Activated T-cell treated with anti-CD3 and anti-CD28 coated beads, Interleukin-2, amount 50 U/mL, for 1 hour (primary cell): ENCODE results near the gene CELF5.
"Not testable (repeated sequence)": the region's sequence is repeated elsewhere in the genome, so short reads cannot be mapped to it uniquely, and the experiment has no call there.

Experiments
- DNase-seq: peaks from one replicate; pipeline ENCODE4 v3.0.0-alpha.2; 2020

CELF5 gene

GRCh38 chr19:3276341-3276799, 51.9 kb downstream of the CELF5 start:
- no peak for DNase-seq

- no peak for DNase-seq
Observed at GRCh38 chr19:3277649-3278048, 53.2 kb downstream of the CELF5 start.

GRCh38 chr19:3278294-3278693, 53.8 kb downstream of the CELF5 start:
- DNase-seq = no peak

GRCh38 chr19:3278749-3279148, 54.3 kb downstream of the CELF5 start:
- no peak for DNase-seq

GRCh38 chr19:3279306-3279705, 54.8 kb downstream of the CELF5 start:
- no peak for DNase-seq

- no peak for DNase-seq
Observed at GRCh38 chr19:3281026-3281425, 56.6 kb downstream of the CELF5 start.

GRCh38 chr19:3282155-3282554, 57.7 kb downstream of the CELF5 start:
- no peak for DNase-seq

- no peak for DNase-seq
Observed at GRCh38 chr19:3282564-3282963, 58.1 kb downstream of the CELF5 start.

GRCh38 chr19:3283246-3283751, 58.8 kb downstream of the CELF5 start:
- DNase-seq = no peak

- no peak for DNase-seq
Observed at GRCh38 chr19:3283886-3284657, 59.6 kb downstream of the CELF5 start.

- DNase-seq = peak; percentile 69
Observed at GRCh38 chr19:3284759-3285646, 60.5 kb downstream of the CELF5 start.

GRCh38 chr19:3285647-3286176, 61.3 kb downstream of the CELF5 start:
- DNase-seq = peak; percentile 63

GRCh38 chr19:3287814-3288213, 63.4 kb downstream of the CELF5 start:
- DNase-seq = no peak

- DNase-seq = not testable (repeated sequence)
Observed at GRCh38 chr19:3288437-3288836, 64.0 kb downstream of the CELF5 start.

GRCh38 chr19:3289971-3290569, 65.6 kb downstream of the CELF5 start:
- DNase-seq = no peak

- not testable (repeated sequence) for DNase-seq
Observed at GRCh38 chr19:3290858-3291257, 66.4 kb downstream of the CELF5 start.

- DNase-seq = no peak
Observed at GRCh38 chr19:3291644-3292043, 67.2 kb downstream of the CELF5 start.

GRCh38 chr19:3292958-3293529, 68.6 kb downstream of the CELF5 start:
- no peak for DNase-seq

- DNase-seq = no peak
Observed at GRCh38 chr19:3293560-3293959, 69.1 kb downstream of the CELF5 start.

- DNase-seq = no peak
Observed at GRCh38 chr19:3294080-3294850, 69.8 kb downstream of the CELF5 start.

GRCh38 chr19:3295581-3295980, 71.1 kb downstream of the CELF5 start:
- DNase-seq = no peak

GRCh38 chr19:3296034-3296433, 71.6 kb downstream of the CELF5 start:
- DNase-seq = no peak
